Neural cell (in vitro differentiated cells): ENCODE measurements around the gene KRT83. TPM values are rescaled to one million over a fixed set of nuclear protein-coding genes. Genes with fewer than 3 reads are reported as not detected.

Experiments
- H2AFZ ChIP-seq: fragments of 200-600, 300-800 bp; sonication (generic), shearing (Covaris generic); 2 replicates; pipeline ENCODE4 v1.6.0; 2014; ENCODE audit warnings: low read depth, mild to moderate bottlenecking, antibody characterized with exemption, low read length, moderate library complexity
- H3F3A ChIP-seq: fragments of 200-600 bp; shearing (Covaris generic); 2 replicates; pipeline ENCODE4 v1.6.1; 2016; ENCODE audit warnings: mild to moderate bottlenecking, moderate library complexity, mixed read lengths, antibody characterized with exemption, low read length; ENCODE audit not compliant: insufficient read depth, poor library complexity, severe bottlenecking
- H3K27ac ChIP-seq: fragments of 200-600, 300-800 bp; sonication (generic), shearing (Covaris generic); 2 replicates; pipeline ENCODE4 v1.5.1; 2014; ENCODE audit warnings: mild to moderate bottlenecking, low read length, moderate library complexity
- H3K27me3 ChIP-seq: fragments of 300-800, 200-600 bp; sonication (generic), shearing (Covaris generic); 2 replicates; pipeline ENCODE4 v1.6.0; 2014; ENCODE audit warnings: mild to moderate bottlenecking, low read depth, low read length, moderate library complexity; ENCODE audit not compliant: insufficient read depth
- H3K36me3 ChIP-seq: fragments of 300-800, 200-600 bp; sonication (generic), shearing (Covaris generic); 2 replicates; pipeline ENCODE4 v1.5.1; 2014; ENCODE audit warnings: mild to moderate bottlenecking, antibody characterized with exemption, low read length, moderate library complexity; ENCODE audit not compliant: insufficient read depth
- H3K4me2 ChIP-seq: fragments of 300-800, 200-600 bp; sonication (generic), shearing (Covaris generic); 2 replicates; pipeline ENCODE4 v1.6.0; 2014; ENCODE audit warnings: mild to moderate bottlenecking, low read length
- H3K4me3 ChIP-seq: fragments of 300-800, 200-600 bp; sonication (generic), shearing (Covaris generic); 2 replicates; pipeline ENCODE4 v1.5.1; 2014; ENCODE audit warnings: mild to moderate bottlenecking, low read length, moderate library complexity
- H3K79me2 ChIP-seq: fragments of 200-600 bp; shearing (Covaris generic); replicated peaks from 2 replicates; pipeline ENCODE4 v1.6.0; 2014; ENCODE audit warnings: mild to moderate bottlenecking, low read length, moderate library complexity; ENCODE audit not compliant: insufficient read depth
- H3K9ac ChIP-seq: fragments of 300-800, 200-600 bp; sonication (generic), shearing (Covaris generic); 2 replicates; pipeline ENCODE4 v1.6.1; 2016; ENCODE audit warnings: mild to moderate bottlenecking, low read length, mixed read lengths
- H3K9me2 ChIP-seq: fragments of 200-600 bp; shearing (Covaris generic); 2 replicates; pipeline ENCODE4 v1.6.1; 2016; ENCODE audit warnings: mild to moderate bottlenecking, low read length, mixed read lengths; ENCODE audit not compliant: insufficient read depth
- H3K9me3 ChIP-seq: fragments of 200-600, 300-800 bp; sonication (generic), shearing (Covaris generic); 2 replicates; pipeline ENCODE4 v1.6.1; 2016; ENCODE audit warnings: mild to moderate bottlenecking, mixed run types, low read length, moderate library complexity, mixed read lengths
- H4K20me1 ChIP-seq: fragments of 200-600 bp; shearing (Covaris generic); 2 replicates; pipeline ENCODE4 v1.6.1; 2016; ENCODE audit warnings: mild to moderate bottlenecking, mixed run types; ENCODE audit not compliant: insufficient read depth
- CTCF ChIP-seq: fragments of 450-650 bp; IDR thresholded peaks from 2 replicates; pipeline ENCODE4 v1.5.1; 2014; ENCODE audit warnings: antibody characterized with exemption, mild to moderate bottlenecking, moderate library complexity; ENCODE audit not compliant: poor library complexity, severe bottlenecking
- EP300 ChIP-seq: fragments of 450-650 bp; conservative IDR thresholded peaks from 2 replicates; pipeline ENCODE4 v1.6.1; 2014; ENCODE audit warnings: antibody characterized with exemption, mild to moderate bottlenecking, moderate library complexity; ENCODE audit not compliant: poor library complexity, severe bottlenecking
- EZH2 ChIP-seq: fragments of 200-600, 300-800 bp; shearing (Covaris generic), sonication (generic); IDR thresholded peaks from 2 replicates; pipeline ENCODE4 v1.6.1; 2014; ENCODE audit warnings: antibody characterized with exemption, low read length, borderline replicate concordance, mild to moderate bottlenecking; ENCODE audit not compliant: insufficient read depth, poor library complexity, severe bottlenecking
- MXI1 ChIP-seq: fragments of 450-650 bp; conservative IDR thresholded peaks from 2 replicates; pipeline ENCODE4 v1.6.1; 2014; ENCODE audit warnings: antibody characterized with exemption, mild to moderate bottlenecking; ENCODE audit not compliant: poor library complexity, severe bottlenecking
- POLR2AphosphoS5 ChIP-seq: IDR thresholded peaks from 2 replicates; pipeline ENCODE4 v1.6.1; 2012
- RAD21 ChIP-seq: fragments of 450-650 bp; conservative IDR thresholded peaks from 2 replicates; pipeline ENCODE4 v1.6.1; 2014; ENCODE audit warnings: antibody characterized with exemption, mild to moderate bottlenecking, moderate library complexity
- REST ChIP-seq: IDR thresholded peaks from 2 replicates; pipeline ENCODE4 v1.6.1; 2012; ENCODE audit warnings: borderline replicate concordance
- SMC3 ChIP-seq: fragments of 450-650 bp; conservative IDR thresholded peaks from 2 replicates; pipeline ENCODE4 v1.6.1; 2014; ENCODE audit warnings: antibody characterized with exemption, mild to moderate bottlenecking, moderate library complexity; ENCODE audit not compliant: poor library complexity
- TAF1 ChIP-seq: IDR thresholded peaks from 2 replicates; pipeline ENCODE4 v1.6.1; 2012; ENCODE audit warnings: low read depth
- polyA plus RNA-seq: library from polyadenylated mRNA; depleted of rRNA; stranded (reverse); fragments of >200 nt; gene quantifications from 2 replicates; pipeline ENCODE4 v1.2.3, GENCODE V29; 2014

The KRT83 gene
- polyA plus RNA-seq, 1 donor from 2014 or later = not detected

DNA sequence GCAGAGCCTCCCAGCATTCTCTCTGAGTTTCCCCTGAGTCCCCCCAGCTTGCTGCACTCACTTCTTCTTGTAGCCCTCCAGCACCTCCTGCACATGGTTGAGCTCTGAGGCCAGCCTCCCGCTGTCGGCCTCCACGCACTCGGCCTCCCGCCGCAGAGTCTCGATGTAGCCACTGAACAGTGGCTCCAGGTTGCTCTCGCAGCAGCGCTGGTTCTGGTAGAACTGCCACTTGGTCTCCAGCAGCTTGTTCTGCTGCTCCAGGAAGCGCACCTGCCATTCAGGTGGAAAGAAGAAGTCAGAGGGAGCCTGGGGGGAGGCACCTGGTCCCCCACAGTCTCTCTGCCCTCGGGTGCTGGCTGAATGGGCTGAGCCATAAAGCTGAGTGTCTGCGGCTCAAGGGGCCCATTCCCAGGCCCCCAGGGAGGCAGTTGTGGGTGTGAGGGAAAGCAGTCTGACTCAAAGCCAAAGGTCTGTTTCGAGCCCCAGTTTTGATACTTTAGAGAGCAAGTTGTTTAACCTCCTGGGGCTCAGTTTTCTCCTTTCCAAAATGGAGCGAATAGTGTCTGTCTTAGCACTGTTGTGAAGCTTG lies 43.8 kb upstream of the KRT83 start:
- no peak overlapping the region for H2AFZ ChIP-seq
- H3F3A ChIP-seq = no peaks in the 10 kb centered on the region
- H3K9me2 ChIP-seq = no peaks in the 10 kb centered on the region
- H4K20me1 ChIP-seq = no peaks in the 10 kb centered on the region
- H3K79me2 ChIP-seq = no peaks in the 10 kb centered on the region
- H3K27ac ChIP-seq = no peak overlapping the region
- no peak overlapping the region for H3K4me3 ChIP-seq
- no peaks in the 10 kb centered on the region for H3K36me3 ChIP-seq
- H3K4me2 ChIP-seq = no peak overlapping the region
- H3K9me3 ChIP-seq = no peaks in the 10 kb centered on the region
- no peak overlapping the region for H3K9ac ChIP-seq
- TF ChIP-seq TAF1 (no peak), EZH2 (no peak), EP300 (no peak), CTCF (no peak), REST (no peak), POLR2AphosphoS5 (no peak), MXI1 (no peak), SMC3 (no peak)
- H3K27me3 ChIP-seq = no peaks in the 10 kb centered on the region

GRCh38 chr12:52364061-52364460 lies 42.9 kb upstream of the KRT83 start:
- Histone ChIP-seq H3K4me2 (no peak overlapping the region), H3K36me3 (no peaks in the 10 kb centered on the region), H4K20me1 (no peaks in the 10 kb centered on the region), H3K9me3 (no peaks in the 10 kb centered on the region), H3K27me3 (no peaks in the 10 kb centered on the region), H3F3A (no peaks in the 10 kb centered on the region), H3K27ac (no peak overlapping the region), H3K79me2 (no peaks in the 10 kb centered on the region), H3K9ac (no peak overlapping the region), H3K4me3 (no peak overlapping the region), H3K9me2 (no peaks in the 10 kb centered on the region), H2AFZ (no peak overlapping the region)
- TF ChIP-seq EP300 = no peak
- TF ChIP-seq REST = no peak
- no peak for TF ChIP-seq MXI1
- TF ChIP-seq SMC3 = no peak
- no peak for TF ChIP-seq RAD21
- no peak for TF ChIP-seq TAF1
- no peak for TF ChIP-seq CTCF
- no peak for TF ChIP-seq EZH2
- TF ChIP-seq POLR2AphosphoS5 = no peak
